Transverse colon (tissue), 4 donors: ENCODE results near the gene MUSTN1. TPM values are rescaled to one million over a fixed set of nuclear protein-coding genes. Genes with fewer than 3 reads are reported as not detected.

ENCODE experiments used
- DNase-seq: peaks from one replicate; pipeline ENCODE4 v3.0.0-alpha.2; 2019
- H3K27ac ChIP-seq, 4 donors: fragments of 200-600 bp; sonication (generic); 2 replicates each; pipeline ENCODE4 v1.5.1; 2016 to 2018; ENCODE audit warnings: inconsistent platforms in 4 of 4
- H3K27me3 ChIP-seq: fragments of 200-600 bp; sonication (generic); 2 replicates; pipeline ENCODE4 v1.5.1; 2017; ENCODE audit warnings: inconsistent platforms
- H3K36me3 ChIP-seq, 4 donors: fragments of 200-600 bp; sonication (generic); 2 replicates each; pipeline ENCODE4 v1.5.1; 2017 to 2019; ENCODE audit warnings: inconsistent platforms in 4 of 4
- H3K4me1 ChIP-seq, 4 donors: fragments of 200-600 bp; sonication (generic); 2 replicates each; pipeline ENCODE4 v1.5.1; 2017 to 2020; ENCODE audit warnings: inconsistent platforms in 4 of 4
- H3K4me3 ChIP-seq, 4 donors: fragments of 200-600 bp; sonication (generic); 1 replicate in 1 of 4; 2 replicates in 3 of 4; pipeline versions ENCODE4 v1.5.1 to v1.6.1; 2017 to 2019; ENCODE audit warnings: inconsistent platforms in 4 of 4
- H3K9me3 ChIP-seq, 2 donors: fragments of 200-600 bp; sonication (generic); 2 replicates each; pipeline ENCODE4 v1.5.1; 2017 to 2019; ENCODE audit warnings: inconsistent platforms in 2 of 2
- CTCF ChIP-seq, 5 experiments: fragments of 200-600 bp in 3 of 5; fragments of 450-650 bp in 2 of 5; sonication (generic) in 3 of 5; IDR thresholded peaks; 1 replicate in 2 of 5; 2 replicates in 3 of 5; pipeline ENCODE4 v1.5.1; 2016 to 2017; ENCODE audit warnings: antibody characterized with exemption in 5 of 5, inconsistent platforms in 3 of 5, mild to moderate bottlenecking in 2 of 5, moderate library complexity in 1 of 5
- EP300 ChIP-seq: sonication (generic); formaldehyde crosslinking; IDR thresholded peaks from one replicate; pipeline ENCODE4 v1.6.1; 2017; ENCODE audit warnings: antibody characterized with exemption, low read depth
- POLR2A ChIP-seq: fragments of 450-650 bp; IDR thresholded peaks from one replicate; pipeline ENCODE4 v1.6.1; 2016; ENCODE audit warnings: antibody characterized with exemption, mild to moderate bottlenecking, moderate library complexity
- POLR2AphosphoS5 ChIP-seq, 3 donors: sonication (generic); formaldehyde crosslinking; IDR thresholded peaks; one replicate each; pipeline ENCODE4 v1.6.1; 2016; ENCODE audit warnings: antibody characterized with exemption in 3 of 3
- WGBS, 2 donors: methylation state at CpG; one replicate each; pipeline ENCODE4 v1.1.5; 2018; ENCODE audit warnings: low coverage in 1 of 2; 5-methylcytosine and 5-hydroxymethylcytosine counted together
- in situ Hi-C, 4 donors: fragments of 200-750 bp; cut with MboI; loops; one replicate each; pipeline versions ENCODE4 v1.15.0 to v1.15.1; 2017; ENCODE audit warnings: low sequenced_read_pairs in 3 of 4, low pct_ligation_motif_present in 1 of 4, low pct_unique_long_range_greater_than_20kb in 1 of 4
- intact Hi-C: fragments of 100-400 bp; cut with DNase I; formaldehyde crosslinking; loops from one replicate; pipeline ENCODE4 v1.15.1; 2023; ENCODE audit warnings: low total_unique reads
- total RNA-seq, 4 donors: library from RNA; depleted of rRNA; stranded (reverse); fragments of >200 nt; gene quantifications; one replicate each; pipeline ENCODE4 v1.1.0, GENCODE V29; 2016

MUSTN1 gene
- total RNA-seq, 4 donors from 2014 or later: 3.0 to 26.5 (median 11.8) TPM

- intact Hi-C loops (no loop called here), in situ Hi-C loops (no loop called here)
- H3K9me3 ChIP-seq: no peaks in the 10 kb centered on the region
- H3K4me3 ChIP-seq: no peak overlapping the region
- no peak overlapping the region for H3K27ac ChIP-seq
- H3K4me1 ChIP-seq: peaks cover 0 to 15% (median 3%) of the 10 kb centered on the region in 4 donors
- no peaks in the 10 kb centered on the region for H3K36me3 ChIP-seq
- no peaks in the 10 kb centered on the region for H3K27me3 ChIP-seq
- no peak for DNase-seq
- TF ChIP-seq EP300 (no peak), POLR2A (no peak), POLR2AphosphoS5 (IDR thresholded peaks at IDR 0.05) (no peak), CTCF (IDR thresholded peaks at IDR 0.05) (no peak)
- 90 to 98% methylated on average over 4 to 9 of the region's 9 CpGs for WGBS, 2 donors
Observed at GRCh38 chr3:52874864-52875587, 40.2 kb upstream of the MUSTN1 start.

GRCh38 chr3:52874160-52874701, 39.4 kb upstream of the MUSTN1 start:
- H3K4me1 ChIP-seq: peaks cover 0 to 15% (median 3%) of the 10 kb centered on the region in 4 donors
- intact Hi-C loops (no loop called here), in situ Hi-C loops (no loop called here)
- H3K27me3 ChIP-seq: no peaks in the 10 kb centered on the region
- DNase-seq: no peak
- H3K27ac ChIP-seq: no peak overlapping the region
- no peak overlapping the region for H3K4me3 ChIP-seq
- no peak for TF ChIP-seq POLR2AphosphoS5 (IDR thresholded peaks at IDR 0.05)
- no peak for TF ChIP-seq EP300
- no peak for TF ChIP-seq POLR2A
- no peak for TF ChIP-seq CTCF (IDR thresholded peaks at IDR 0.05)
- 48 to 59% methylated on average over 4 to 5 of the region's 5 CpGs for WGBS, 2 donors
- no peaks in the 10 kb centered on the region for H3K36me3 ChIP-seq
- no peaks in the 10 kb centered on the region for H3K9me3 ChIP-seq

GRCh38 chr3:52873433-52874159, 38.8 kb upstream of the MUSTN1 start:
- Histone ChIP-seq H3K4me3 (no peak overlapping the region), H3K27me3 (no peaks in the 10 kb centered on the region), H3K9me3 (no peaks in the 10 kb centered on the region), H3K27ac (no peak overlapping the region), H3K36me3 (no peaks in the 10 kb centered on the region), H3K4me1 (peaks cover 0 to 15% (median 3%) of the 10 kb centered on the region in 4 donors)
- intact Hi-C loops (no loop called here), in situ Hi-C loops (no loop called here)
- TF ChIP-seq EP300: no peak
- no peak for TF ChIP-seq POLR2AphosphoS5 (IDR thresholded peaks at IDR 0.05)
- no peak for TF ChIP-seq CTCF (IDR thresholded peaks at IDR 0.05)
- no peak for TF ChIP-seq POLR2A
- WGBS, 2 donors: 74 to 80% methylated on average over 7 to 8 of the region's 8 CpGs
- DNase-seq: no peak

GRCh38 chr3:52872245-52872644, 37.4 kb upstream of the MUSTN1 start:
- in situ Hi-C loops (no loop called here), intact Hi-C loops (no loop called here)
- no peak overlapping the region for H3K27ac ChIP-seq
- H3K4me1 ChIP-seq: peaks cover 0 to 15% (median 3%) of the 10 kb centered on the region in 4 donors
- H3K9me3 ChIP-seq: no peaks in the 10 kb centered on the region
- TF ChIP-seq POLR2AphosphoS5 (IDR thresholded peaks at IDR 0.05) (no peak), POLR2A (no peak), CTCF (IDR thresholded peaks at IDR 0.05) (no peak), EP300 (no peak)
- H3K27me3 ChIP-seq: no peaks in the 10 kb centered on the region
- no peak for DNase-seq
- no peak overlapping the region for H3K4me3 ChIP-seq
- 84 to 92% methylated on average over 3 of the region's 3 CpGs for WGBS, 2 donors
- H3K36me3 ChIP-seq: no peaks in the 10 kb centered on the region
